ENCODE results near the gene B3GNT7.

DNA sequence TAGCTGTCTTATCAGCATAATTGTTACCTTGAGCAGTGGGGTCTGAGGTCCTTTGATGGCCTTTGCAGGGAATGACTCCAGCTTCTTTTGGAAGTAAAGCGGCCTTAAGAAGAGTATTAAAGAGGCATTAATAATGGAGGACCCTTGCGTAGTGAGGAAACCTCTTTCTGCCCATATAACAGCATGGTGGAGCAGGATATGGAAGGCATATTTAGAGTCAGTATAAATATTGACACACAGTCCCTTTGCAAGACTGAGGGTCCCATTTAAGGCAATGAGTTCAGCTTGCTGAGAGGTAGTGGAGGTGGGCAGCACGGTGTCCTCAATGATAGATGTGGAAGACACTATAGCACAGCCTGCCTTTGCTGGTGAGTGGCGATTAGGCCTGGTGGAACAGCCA, 36.1 kb downstream of the B3GNT7 start:
- TF ChIP-seq, protein P1, sequence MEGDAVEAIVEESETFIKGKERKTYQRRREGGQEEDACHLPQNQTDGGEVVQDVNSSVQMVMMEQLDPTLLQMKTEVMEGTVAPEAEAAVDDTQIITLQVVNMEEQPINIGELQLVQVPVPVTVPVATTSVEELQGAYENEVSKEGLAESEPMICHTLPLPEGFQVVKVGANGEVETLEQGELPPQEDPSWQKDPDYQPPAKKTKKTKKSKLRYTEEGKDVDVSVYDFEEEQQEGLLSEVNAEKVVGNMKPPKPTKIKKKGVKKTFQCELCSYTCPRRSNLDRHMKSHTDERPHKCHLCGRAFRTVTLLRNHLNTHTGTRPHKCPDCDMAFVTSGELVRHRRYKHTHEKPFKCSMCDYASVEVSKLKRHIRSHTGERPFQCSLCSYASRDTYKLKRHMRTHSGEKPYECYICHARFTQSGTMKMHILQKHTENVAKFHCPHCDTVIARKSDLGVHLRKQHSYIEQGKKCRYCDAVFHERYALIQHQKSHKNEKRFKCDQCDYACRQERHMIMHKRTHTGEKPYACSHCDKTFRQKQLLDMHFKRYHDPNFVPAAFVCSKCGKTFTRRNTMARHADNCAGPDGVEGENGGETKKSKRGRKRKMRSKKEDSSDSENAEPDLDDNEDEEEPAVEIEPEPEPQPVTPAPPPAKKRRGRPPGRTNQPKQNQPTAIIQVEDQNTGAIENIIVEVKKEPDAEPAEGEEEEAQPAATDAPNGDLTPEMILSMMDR (IDR thresholded peaks at IDR 0.05; ENCODE audit: insufficient read depth, low read length, poor library complexity, severe bottlenecking): no peak
- no peak for TF ChIP-seq EZH2phosphoT487 (conservative IDR thresholded peaks at IDR 0.05; ENCODE audit: low read length)
